Fibroblast of gingiva (primary cell): Measurements from ENCODE around the gene RMND1.

Source experiments
- DNase-seq: peaks from one replicate; pipeline ENCODE4 v3.0.0-alpha.2; 2011; ENCODE audit warnings: low read depth

The RMND1 gene

DNA sequence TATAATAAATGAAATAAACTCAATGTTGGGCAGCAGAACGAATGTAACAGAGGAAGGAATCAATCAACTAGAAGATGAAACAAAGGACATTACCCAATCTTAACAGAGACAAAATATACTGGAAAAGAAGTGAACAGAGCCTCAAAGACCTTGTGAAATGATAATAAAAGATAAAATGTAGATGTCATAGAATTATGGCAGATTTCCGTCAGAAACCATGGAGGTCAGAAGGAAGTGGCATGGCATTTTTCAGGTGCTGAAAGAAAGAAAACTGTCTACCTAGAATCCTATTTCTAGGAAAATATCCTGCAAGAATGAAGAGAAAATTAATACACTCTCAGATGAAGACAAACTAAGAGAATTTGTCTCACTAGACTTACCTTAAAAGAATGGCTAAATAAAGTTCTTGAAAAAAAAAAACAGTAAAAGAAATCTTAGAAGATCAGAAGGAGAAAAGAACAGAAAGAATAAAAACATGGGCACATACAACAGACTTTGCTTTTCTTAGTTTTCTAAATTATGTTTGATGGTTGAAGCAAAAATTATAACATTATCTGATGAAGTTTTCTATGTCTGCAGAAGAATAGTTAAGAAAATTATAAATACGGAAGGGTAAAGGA lies 37.2 kb downstream of the RMND1 start:
- DNase-seq = no peak

DNA sequence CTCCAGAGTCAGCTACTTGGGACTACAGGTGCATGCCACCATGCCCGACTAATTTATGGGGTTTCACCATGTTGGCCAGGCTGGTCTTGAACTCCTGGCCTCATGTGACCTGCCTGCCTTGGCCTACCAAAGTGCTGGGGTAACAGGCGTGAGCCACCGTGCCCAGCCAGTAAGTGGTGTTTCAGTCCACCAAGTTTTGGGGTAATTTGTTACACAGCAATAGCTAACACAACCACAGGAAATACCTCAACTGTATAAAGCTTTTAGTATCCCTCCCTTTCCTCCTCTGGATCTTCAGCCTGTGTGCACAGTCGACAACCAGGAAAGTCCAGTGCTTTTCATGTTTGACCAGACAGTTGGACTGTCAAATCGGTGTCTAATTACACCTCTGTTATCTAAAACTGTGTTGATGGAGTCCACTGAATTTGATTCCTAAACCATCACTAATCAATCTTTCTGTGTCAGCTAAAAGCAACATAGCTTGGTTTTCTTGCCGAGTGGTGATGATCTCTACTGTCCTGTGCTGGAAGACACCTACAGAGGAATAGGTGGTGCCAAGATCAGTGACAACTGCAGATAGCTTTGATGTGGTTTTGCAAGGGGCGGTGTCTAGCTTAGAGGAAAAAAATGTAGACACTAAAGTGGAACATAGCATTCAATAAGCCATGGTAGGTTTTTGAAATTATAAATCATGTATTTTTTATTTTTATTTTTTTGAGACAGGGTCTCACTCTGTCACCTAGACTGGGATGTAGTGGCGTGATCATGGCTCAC lies 38.4 kb downstream of the RMND1 start:
- no peak for DNase-seq

DNA sequence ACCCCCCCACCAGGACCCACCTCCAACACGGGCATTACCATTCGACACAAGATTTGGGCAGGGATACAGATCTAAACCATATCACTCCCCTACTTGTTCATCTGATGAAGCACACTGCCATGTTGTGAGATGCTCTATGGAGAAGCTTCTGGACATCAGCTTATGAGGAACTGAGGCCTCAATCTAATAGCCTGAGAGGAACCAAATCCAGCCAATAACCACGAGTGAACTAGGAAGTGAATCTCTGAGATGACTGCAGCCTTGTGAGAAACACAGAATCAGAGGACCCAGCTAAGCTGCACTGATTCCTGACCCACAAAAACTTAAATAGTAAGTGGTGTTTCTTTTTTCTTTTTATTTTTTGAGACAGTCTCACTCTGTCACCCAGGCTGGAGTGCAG lies 39.0 kb downstream of the RMND1 start:
- no peak for DNase-seq

GRCh38 chr6:151409679-151410078 lies 42.2 kb downstream of the RMND1 start:
- DNase-seq = no peak

DNA sequence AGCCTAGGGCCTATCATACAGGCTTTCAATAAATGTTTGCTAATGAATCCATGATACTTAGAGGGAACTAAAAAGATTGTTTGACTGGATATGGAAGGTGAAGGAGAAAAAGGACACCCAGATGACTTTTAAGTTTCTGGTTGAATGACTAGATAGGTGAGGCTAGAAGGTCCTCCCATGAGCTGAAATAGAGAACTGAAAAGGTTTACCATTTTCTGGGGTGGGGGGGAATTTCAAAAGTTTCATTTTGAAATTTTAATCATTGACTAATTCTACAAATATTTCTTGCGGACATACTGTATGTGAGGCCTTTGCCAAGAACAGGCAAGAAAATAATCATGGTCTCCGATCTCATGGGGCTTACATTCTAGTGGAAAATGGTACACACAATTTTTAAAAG lies 42.7 kb downstream of the RMND1 start:
- no peak for DNase-seq

- DNase-seq = no peak
Measured at GRCh38 chr6:151408858-151409257, 43.1 kb downstream of the RMND1 start.

DNA sequence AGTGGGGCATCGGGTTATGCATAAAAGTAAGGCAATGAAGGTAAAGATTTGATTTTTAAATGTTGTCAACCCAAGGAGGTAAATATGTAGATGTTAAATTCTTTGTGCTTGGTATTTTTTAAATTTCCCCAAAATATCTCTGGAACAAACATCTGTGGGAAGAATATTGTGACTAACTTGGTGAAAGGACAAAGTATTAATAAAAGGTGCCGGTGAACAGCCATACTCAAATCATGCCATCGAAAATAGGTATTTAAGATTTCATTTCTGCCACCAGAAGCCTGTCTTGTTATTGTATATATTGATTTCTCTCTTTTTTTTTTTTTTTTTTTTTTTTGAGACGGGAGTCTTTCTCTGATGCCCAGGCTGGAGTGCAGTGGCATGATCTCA lies 48.0 kb downstream of the RMND1 start:
- no peak for DNase-seq

DNA sequence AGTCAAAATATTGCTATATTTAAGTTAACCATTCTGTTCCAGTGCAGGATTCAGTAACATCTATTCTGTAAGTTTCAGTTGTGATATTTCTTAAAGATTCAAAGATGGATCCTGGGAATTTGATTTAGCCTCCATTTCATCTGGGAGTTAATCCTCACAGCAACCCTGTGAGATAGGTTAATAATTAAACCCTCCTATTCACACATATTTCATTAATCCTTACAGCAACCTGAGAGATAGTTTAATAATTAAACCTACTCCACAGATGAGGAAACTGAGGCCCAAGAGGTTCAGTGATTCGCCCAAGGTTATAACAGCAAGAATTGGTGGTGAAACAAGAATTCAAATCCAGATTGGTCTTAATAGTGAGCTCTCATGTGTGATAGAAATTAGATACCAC lies 49.7 kb downstream of the RMND1 start:
- DNase-seq = no peak

- DNase-seq = no peak
Measured at GRCh38 chr6:151400473-151400872, 51.5 kb downstream of the RMND1 start.

DNA sequence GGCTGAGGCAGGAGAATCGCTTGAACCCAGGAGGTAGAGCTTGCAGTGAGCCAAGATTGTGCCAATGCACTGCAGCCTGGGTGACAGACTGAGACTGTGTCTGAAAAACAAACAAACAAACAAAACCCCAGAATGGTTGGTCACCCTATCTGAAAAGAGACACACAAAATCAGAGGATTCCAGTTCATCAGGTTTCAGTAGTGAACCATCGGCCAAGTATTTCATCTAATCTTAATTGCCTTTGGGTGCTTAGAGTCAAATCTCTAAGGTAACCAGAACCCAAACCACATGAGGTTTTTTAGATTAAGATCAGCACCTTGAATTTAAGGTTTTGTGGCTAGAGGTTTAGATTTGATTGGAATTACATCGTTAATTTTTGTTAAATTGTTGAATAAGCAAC lies 52.2 kb downstream of the RMND1 start:
- DNase-seq = no peak

- no peak for DNase-seq
Measured at GRCh38 chr6:151393410-151393809, 58.5 kb downstream of the RMND1 start.

GRCh38 chr6:151392427-151392826 lies 59.5 kb downstream of the RMND1 start:
- no peak for DNase-seq

DNA sequence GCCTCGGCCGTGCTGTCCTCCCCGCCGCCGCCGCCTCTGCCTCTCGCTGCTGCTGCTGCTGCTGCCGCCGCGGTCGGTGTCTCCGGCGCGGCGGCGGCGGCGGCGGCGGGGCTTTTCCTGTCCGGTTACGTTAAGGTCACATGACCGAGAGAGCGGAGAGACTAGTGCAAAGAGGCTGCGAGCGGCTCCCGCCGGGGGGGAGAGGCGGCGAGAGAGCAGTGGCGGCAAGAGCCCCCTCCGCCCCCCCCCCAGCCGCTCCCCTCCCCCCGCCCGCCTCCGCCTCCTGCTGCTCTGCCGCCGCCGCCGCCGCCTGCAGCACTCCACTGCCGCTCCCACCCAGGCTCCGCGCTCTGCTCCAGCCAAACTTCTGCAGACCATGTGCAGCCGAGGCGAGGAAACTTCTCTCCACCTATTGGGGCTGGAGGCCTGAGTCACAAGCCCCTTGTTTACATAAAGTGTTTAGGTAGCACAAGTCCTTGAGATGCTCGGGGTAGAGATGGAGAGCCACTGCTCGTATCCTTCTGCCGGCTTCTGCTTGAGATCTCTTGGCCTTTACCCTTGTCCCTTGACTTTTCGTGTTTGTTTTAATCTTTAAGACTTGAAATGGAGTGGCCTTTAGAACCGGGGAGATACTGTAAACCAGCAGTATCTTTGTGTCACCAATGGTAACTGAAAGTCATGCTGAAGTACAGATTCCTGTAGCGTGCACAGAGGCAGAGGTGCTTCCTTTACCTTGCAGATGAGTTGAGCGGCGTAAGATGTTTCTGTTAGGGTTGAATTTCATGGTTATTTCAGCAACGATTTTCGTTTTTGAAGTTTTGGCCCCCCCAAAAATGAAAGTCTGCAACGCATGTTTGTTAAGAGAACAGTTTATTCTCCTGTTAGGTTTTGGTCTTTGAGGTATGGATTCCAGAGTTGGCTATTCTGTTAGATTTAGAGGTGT lies 60.2 kb downstream of the RMND1 start, which contains the start of gene ZBTB2:
Gene ZBTB2 (minus strand): TSS at position 89 of the 943 bp plus-strand sequence. CDS start 17,922 bp downstream, outside the sequence.
- DNase-seq = peak; percentile 64

- peak; percentile 74 for DNase-seq
Measured at GRCh38 chr6:151390851-151391470, 61.0 kb downstream of the RMND1 start.

DNA sequence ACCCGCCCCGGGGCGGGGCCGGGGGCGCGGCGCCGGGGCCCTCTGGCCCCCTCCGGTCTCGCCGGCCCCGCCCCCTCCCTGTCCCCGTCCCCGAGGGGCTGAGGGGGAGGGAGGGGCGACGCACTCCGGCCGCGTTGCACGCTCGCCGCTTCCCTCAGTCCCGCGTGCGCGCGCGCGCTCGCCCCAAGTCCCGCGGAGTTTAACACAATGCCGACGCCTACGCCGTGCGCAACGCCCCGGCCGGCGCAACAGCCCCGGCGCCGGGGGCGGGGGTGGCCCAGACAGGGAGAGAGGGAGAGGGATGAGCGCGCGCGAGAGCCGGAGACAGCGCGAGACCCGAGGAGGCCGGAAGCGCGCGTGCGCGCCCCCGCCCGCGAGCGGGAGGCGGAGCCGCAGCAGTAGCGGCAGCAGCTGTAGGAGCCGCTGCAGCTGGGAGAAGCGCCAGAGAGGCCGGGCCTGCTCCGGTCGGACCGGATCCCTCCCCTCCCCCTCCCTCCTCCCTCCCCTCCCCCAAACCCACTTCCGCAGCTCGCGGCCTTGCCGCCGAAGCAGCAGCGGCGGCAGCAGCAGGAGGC lies 61.6 kb downstream of the RMND1 start:
- peak; percentile 100 for DNase-seq

DNA sequence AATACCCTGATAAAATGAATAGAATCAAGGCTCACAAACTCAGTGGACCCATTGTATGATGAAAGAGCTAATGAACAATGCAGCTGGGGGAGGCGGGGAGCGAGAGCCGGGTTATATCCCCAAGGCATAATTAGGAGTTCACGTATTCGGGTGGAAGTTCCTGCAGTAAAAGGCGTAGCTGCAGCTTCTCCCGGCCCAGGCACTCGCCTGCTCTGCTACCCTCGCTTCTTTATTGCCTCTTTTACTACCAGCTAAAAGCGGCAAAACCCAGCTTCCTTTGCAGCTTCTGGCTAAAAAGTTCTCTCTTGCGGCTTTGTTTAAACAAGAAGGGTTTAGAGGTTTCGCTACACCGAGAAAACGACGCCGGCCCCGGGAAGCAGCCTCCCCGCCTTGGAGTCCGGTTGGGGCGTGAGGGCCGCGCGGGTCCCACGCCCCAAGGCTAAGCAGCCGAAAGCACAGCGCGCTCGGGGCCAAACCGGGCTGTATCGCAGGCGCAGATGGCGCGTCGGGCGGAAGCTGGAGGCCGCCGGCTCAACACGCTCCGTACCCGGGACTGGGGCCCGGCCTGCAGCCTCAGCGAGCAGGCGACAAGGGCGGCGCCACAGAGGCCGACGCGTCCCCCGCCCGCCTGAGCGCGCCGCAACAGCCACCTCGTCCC lies 62.2 kb downstream of the RMND1 start:
- DNase-seq = peak; percentile 85

GRCh38 chr6:151388997-151389617 lies 62.8 kb downstream of the RMND1 start:
- DNase-seq = no peak

GRCh38 chr6:151388236-151388635 lies 63.7 kb downstream of the RMND1 start:
- DNase-seq = no peak

- DNase-seq = peak; percentile 18
Measured at GRCh38 chr6:151387175-151387970, 64.6 kb downstream of the RMND1 start.

DNA sequence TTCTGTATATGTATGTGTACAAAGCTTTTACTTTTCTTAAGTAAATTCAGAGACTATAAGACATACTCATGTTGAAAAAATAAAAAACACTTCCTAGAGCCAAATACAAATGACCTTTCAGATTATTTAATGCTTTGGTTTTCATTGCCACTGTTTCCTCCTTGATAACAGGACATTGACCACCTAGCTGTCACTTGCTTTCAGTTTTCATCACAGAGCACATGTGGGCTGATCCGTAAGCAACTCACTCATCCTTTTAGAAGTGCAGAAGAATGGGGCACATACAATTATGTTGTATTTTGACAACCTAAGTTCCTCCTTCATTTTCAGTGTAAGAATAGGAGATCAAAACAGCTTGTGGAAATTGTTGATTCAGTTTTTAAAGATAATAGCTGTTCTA lies 66.7 kb downstream of the RMND1 start:
- DNase-seq = no peak
